PFSK-1 (cell line): ENCODE data around the gene MRPL38.

Experiments used
- FOXP2 ChIP-seq: optimal IDR thresholded peaks from 2 replicates; pipeline ENCODE3; 2011; ENCODE audit warnings: borderline replicate concordance, control low read depth, inconsistent platforms; ENCODE audit not compliant: insufficient read depth; ENCODE audit errors: extremely low read length, extremely low read depth
- POLR2AphosphoS5 ChIP-seq: IDR thresholded peaks from 2 replicates; pipeline ENCODE4 v1.6.1; 2012; ENCODE audit warnings: low read depth, mild to moderate bottlenecking, control low read depth, low read length, moderate library complexity
- SIN3A ChIP-seq: IDR thresholded peaks from 2 replicates; pipeline ENCODE4 v1.6.1; 2012; ENCODE audit warnings: mild to moderate bottlenecking, low read length, moderate library complexity, borderline replicate concordance; ENCODE audit not compliant: insufficient read depth
- TAF1 ChIP-seq: IDR thresholded peaks from 2 replicates; pipeline ENCODE4 v1.6.1; 2012; ENCODE audit warnings: low read length, control low read depth, borderline replicate concordance; ENCODE audit not compliant: insufficient read depth
- TF ChIP-seq, protein P1 (sequence below), 2 experiments: IDR thresholded peaks; 2 replicates each; pipeline versions ENCODE4 v1.6.1 to v1.8.0; 2011 to 2012; ENCODE audit warnings: low read depth in 2 of 2, low read length in 2 of 2, control low read depth in 1 of 2, inconsistent platforms in 1 of 2, mild to moderate bottlenecking in 1 of 2, moderate library complexity in 1 of 2; ENCODE audit not compliant: insufficient read depth in 1 of 2

MRPL38 gene

DNA sequence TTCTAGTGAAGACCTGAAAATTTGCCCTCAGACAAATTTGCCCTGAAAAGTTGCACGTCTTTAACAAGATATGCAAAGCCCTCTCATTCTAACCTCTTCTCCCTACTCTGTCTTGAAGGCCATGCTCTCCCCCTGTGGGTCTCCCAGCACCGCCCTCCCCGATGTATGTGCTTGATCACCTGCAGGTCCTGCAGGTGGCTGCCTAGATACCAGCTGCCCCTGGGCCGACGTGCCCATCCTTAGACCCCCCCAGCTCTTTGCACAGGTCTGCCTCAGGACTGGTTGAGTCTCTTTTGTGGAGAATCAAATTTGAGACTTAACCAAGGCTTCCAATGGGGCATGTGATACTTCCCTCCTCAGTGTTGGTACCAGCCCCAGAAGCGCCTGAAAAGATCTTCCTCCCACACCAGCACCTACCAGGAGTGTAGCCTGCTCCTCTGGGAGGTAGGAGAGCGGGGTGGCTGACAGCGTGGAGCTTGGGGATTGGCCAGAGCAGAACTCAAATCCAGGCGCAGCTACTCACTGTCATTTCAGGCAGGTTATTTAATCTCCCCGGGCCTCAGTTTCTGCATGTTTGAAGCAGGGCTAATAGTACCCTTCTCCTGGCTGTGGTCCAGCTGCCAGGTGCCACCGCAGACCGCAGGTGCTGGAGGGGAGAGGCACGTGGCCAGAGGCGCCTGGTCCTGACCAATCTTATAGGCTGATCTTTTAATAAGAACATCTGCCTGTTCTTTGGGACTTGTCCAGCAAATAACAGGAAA lies 4.5 kb upstream of the MRPL38 start:
- TF ChIP-seq FOXP2 = no peak
- TF ChIP-seq TAF1 = no peak
- TF ChIP-seq POLR2AphosphoS5 = no peak
- TF ChIP-seq, protein P1, sequence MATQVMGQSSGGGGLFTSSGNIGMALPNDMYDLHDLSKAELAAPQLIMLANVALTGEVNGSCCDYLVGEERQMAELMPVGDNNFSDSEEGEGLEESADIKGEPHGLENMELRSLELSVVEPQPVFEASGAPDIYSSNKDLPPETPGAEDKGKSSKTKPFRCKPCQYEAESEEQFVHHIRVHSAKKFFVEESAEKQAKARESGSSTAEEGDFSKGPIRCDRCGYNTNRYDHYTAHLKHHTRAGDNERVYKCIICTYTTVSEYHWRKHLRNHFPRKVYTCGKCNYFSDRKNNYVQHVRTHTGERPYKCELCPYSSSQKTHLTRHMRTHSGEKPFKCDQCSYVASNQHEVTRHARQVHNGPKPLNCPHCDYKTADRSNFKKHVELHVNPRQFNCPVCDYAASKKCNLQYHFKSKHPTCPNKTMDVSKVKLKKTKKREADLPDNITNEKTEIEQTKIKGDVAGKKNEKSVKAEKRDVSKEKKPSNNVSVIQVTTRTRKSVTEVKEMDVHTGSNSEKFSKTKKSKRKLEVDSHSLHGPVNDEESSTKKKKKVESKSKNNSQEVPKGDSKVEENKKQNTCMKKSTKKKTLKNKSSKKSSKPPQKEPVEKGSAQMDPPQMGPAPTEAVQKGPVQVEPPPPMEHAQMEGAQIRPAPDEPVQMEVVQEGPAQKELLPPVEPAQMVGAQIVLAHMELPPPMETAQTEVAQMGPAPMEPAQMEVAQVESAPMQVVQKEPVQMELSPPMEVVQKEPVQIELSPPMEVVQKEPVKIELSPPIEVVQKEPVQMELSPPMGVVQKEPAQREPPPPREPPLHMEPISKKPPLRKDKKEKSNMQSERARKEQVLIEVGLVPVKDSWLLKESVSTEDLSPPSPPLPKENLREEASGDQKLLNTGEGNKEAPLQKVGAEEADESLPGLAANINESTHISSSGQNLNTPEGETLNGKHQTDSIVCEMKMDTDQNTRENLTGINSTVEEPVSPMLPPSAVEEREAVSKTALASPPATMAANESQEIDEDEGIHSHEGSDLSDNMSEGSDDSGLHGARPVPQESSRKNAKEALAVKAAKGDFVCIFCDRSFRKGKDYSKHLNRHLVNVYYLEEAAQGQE (IDR thresholded peaks at IDR 0.05; ENCODE audit: insufficient read depth in 1 of 2, low read depth in 2 of 2, low read length in 2 of 2) = no peak
- TF ChIP-seq SIN3A = no peak

DNA sequence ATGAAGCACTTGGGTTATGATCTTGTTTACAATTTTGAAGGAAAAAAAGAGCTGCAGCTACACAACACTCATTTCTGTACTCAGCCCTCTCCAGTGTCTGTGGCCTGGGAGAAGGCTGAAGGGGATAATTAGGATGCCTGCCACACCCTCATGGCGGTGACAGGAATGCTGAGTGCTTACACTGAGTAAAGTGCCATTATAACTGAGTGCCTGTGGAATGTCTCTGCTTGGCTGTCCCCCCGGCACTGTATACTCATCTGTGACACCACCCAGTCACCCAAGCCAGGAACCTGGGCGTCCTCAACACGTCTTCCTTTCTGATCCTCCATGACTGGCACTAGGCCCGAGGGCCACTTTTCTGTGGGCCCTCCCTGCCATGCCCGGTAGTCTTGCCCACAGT lies 3.5 kb upstream of the MRPL38 start:
- no peak for TF ChIP-seq FOXP2
- TF ChIP-seq TAF1 = no peak
- TF ChIP-seq, protein P1 (IDR thresholded peaks at IDR 0.05; ENCODE audit: insufficient read depth in 1 of 2, low read depth in 2 of 2, low read length in 2 of 2) = no peak
- no peak for TF ChIP-seq SIN3A
- no peak for TF ChIP-seq POLR2AphosphoS5

DNA sequence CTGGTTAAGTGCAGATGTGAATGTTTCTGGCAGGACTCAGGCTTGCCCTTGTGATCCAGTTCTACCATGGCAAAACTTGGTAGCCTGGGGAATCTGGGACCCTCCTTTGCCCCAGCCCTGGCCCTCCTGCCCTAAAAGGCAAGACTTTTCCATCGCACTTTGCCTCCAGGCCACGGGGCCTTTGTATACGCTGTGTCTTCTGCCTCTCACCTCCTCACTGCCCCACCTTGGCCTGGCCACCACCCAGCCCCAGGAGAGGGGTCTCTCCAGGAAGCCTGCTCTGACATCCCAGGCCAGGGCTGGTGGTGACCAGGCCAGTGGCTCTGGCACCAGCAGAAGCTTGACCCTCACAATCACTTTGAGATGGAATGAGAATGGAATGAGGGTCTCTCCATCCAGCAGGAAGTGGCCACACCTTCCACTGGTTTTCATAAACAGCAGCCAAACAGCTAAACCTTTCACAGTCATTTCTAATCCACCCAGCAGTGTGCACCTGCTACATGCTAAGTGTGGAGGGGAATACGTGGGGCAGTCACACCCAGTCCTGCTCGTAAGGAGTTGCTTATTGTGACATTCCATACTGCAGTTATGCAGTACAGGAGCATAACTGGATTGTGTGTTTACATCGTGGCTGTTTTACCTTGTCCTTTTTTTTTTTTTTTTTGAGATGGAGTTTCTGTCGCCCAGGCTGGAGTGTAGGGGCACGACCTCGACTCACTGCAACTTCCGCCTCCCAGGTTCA lies 1.6 kb upstream of the MRPL38 start:
- TF ChIP-seq FOXP2 (no peak), TAF1 (no peak)
- TF ChIP-seq, protein P1 (IDR thresholded peaks at IDR 0.05; ENCODE audit: insufficient read depth in 1 of 2, low read depth in 2 of 2, low read length in 2 of 2) = no peak

DNA sequence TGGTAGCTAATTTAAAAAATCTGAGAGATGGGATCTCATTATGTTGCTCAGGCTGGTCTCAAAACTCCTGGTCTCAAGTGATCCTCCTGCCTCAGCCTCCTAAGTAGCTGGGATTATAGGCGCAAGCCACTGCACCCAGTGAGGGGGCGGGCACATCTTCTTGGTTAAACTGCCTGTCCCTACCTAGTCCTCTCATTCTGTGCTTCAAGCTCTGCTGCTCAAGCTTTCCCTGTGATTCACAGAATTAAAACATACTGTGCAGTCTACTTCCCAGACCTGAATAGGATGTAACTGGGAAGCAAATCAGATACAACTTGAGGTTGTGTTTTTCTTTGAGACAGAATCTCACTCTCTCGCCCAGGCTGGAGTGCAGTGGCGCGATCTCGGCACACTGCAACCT lies 2.3 kb downstream of the MRPL38 start:
- TF ChIP-seq FOXP2 = no peak
- TF ChIP-seq SIN3A = no peak
- no peak for TF ChIP-seq POLR2AphosphoS5

DNA sequence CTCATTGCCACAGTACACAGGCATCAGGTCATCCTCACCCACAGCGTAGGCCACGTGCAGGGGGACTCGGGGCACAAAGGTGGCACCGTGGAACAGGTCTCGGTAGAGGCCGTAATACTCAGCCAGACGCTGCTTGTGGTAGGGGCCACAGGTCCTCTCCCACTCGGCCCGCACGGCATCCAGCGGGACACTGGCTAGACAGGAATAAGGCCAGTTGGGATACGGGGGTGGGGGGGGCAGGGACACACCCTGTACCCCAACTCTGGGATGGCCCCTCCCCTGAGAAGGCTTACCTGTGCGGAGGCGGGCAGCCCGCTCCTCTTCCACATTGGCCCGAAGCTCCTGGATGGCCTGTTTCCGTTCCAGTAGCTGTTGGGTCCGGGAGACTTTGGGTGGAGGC lies 3.0 kb downstream of the MRPL38 start:
- TF ChIP-seq, protein P1 (IDR thresholded peaks at IDR 0.05; ENCODE audit: insufficient read depth in 1 of 2, low read depth in 2 of 2, low read length in 2 of 2) = no peak
- no peak for TF ChIP-seq POLR2AphosphoS5
- TF ChIP-seq TAF1 = no peak
- TF ChIP-seq SIN3A = no peak
- no peak for TF ChIP-seq FOXP2
